Measurements from ENCODE around the gene EOMES. TPM values are rescaled to one million over a fixed set of nuclear protein-coding genes. Genes with fewer than 3 reads are reported as not detected.

Gene EOMES
- total and polyA plus RNA-seq, 10 donors, result 1.1 to 17.2 (median 12.2) TPM

GRCh38 chr3:27708250-27708649 is 13.9 kb downstream of the EOMES start:
- TF ChIP-seq POLR2AphosphoS5 (IDR thresholded peaks at IDR 0.05), result no peak
- TF ChIP-seq POLR2A (IDR thresholded peaks at IDR 0.05), result no peak
- TF ChIP-seq, protein P1, sequence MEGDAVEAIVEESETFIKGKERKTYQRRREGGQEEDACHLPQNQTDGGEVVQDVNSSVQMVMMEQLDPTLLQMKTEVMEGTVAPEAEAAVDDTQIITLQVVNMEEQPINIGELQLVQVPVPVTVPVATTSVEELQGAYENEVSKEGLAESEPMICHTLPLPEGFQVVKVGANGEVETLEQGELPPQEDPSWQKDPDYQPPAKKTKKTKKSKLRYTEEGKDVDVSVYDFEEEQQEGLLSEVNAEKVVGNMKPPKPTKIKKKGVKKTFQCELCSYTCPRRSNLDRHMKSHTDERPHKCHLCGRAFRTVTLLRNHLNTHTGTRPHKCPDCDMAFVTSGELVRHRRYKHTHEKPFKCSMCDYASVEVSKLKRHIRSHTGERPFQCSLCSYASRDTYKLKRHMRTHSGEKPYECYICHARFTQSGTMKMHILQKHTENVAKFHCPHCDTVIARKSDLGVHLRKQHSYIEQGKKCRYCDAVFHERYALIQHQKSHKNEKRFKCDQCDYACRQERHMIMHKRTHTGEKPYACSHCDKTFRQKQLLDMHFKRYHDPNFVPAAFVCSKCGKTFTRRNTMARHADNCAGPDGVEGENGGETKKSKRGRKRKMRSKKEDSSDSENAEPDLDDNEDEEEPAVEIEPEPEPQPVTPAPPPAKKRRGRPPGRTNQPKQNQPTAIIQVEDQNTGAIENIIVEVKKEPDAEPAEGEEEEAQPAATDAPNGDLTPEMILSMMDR (IDR thresholded peaks at IDR 0.05 in 8 of 11, conservative IDR thresholded peaks at IDR 0.05 in 3 of 11), result no peak
- H3K9me3 ChIP-seq, result no peaks in the 10 kb centered on the region
- no peak overlapping the region for H3K4me3 ChIP-seq
- DNase-seq, result no peak
- H3K36me3 ChIP-seq, result no peaks in the 10 kb centered on the region
- 77 to 93% (median 85%) methylated on average over 4 of the region's 4 CpGs for WGBS, 5 donors
- H3K27ac ChIP-seq, result no peak overlapping the region
- intact Hi-C loops (cut with DNase I; ENCODE audit: low total_unique reads), result no loop called here
- peaks cover 0 to 17% (median 9%) of the 10 kb centered on the region in 6 donors for H3K4me1 ChIP-seq
- peaks cover 0 to 30% (median 14%) of the 10 kb centered on the region in 7 donors for H3K27me3 ChIP-seq (replicated peaks in 1 of 7)

- no peaks in the 10 kb centered on the region for H3K36me3 ChIP-seq
- TF ChIP-seq, protein P1 (IDR thresholded peaks at IDR 0.05 in 8 of 11, conservative IDR thresholded peaks at IDR 0.05 in 3 of 11), result no peak
- TF ChIP-seq POLR2AphosphoS5 (IDR thresholded peaks at IDR 0.05) (no peak), POLR2A (IDR thresholded peaks at IDR 0.05) (no peak)
- no peaks in the 10 kb centered on the region for H3K27me3 ChIP-seq (replicated peaks in 1 of 7)
- 68 to 76% (median 68%) methylated on average over 3 of the region's 3 CpGs for WGBS, 5 donors
- no peak overlapping the region for H3K4me3 ChIP-seq
- intact Hi-C loops (cut with DNase I; ENCODE audit: low total_unique reads), result no loop called here
- H3K4me1 ChIP-seq, result no peaks in the 10 kb centered on the region
- peaks cover 0 to 17% (median 3%) of the 10 kb centered on the region in 8 donors for H3K9me3 ChIP-seq
- no peak overlapping the region for H3K27ac ChIP-seq
- DNase-seq, result no peak
Measured at GRCh38 chr3:27699067-27699466, 23.1 kb downstream of the EOMES start.

GRCh38 chr3:27696906-27697305 is 25.2 kb downstream of the EOMES start:
- Histone ChIP-seq H3K9me3 (peaks cover 0 to 17% (median 3%) of the 10 kb centered on the region in 8 donors), H3K4me3 (no peak overlapping the region), H3K27me3 (replicated peaks in 1 of 7) (no peaks in the 10 kb centered on the region), H3K36me3 (no peaks in the 10 kb centered on the region), H3K27ac (no peak overlapping the region), H3K4me1 (no peaks in the 10 kb centered on the region)
- TF ChIP-seq POLR2AphosphoS5 (IDR thresholded peaks at IDR 0.05) (no peak), POLR2A (IDR thresholded peaks at IDR 0.05) (no peak)
- TF ChIP-seq, protein P1 (IDR thresholded peaks at IDR 0.05 in 8 of 11, conservative IDR thresholded peaks at IDR 0.05 in 3 of 11), result no peak
- WGBS, 5 donors, result 48 to 90% (median 71%) methylated on average over 1 of the region's 1 CpG
- intact Hi-C loops (cut with DNase I; ENCODE audit: low total_unique reads), result no loop called here
- DNase-seq, result no peak

DNA sequence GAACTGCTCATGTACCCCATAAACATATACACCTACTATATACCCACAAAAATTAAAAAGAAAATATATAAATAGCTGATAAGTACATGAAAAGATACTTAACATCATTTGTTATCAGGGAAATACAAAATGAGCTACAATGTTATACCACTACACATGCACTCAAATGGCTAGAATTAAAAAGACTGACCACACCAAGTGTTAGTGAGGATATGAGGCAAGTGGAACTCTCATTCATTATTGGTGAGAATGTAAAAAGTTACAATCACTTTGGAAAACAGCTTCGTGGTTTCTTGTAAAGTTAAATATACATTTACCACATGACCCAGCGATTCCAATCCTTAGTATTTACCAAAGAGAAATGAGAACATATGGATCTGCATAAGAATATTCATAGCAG is 26.5 kb downstream of the EOMES start:
- 81 to 92% (median 91%) methylated on average over 2 of the region's 2 CpGs for WGBS, 5 donors
- H3K36me3 ChIP-seq, result no peaks in the 10 kb centered on the region
- H3K4me3 ChIP-seq, result no peak overlapping the region
- TF ChIP-seq, protein P1 (IDR thresholded peaks at IDR 0.05 in 8 of 11, conservative IDR thresholded peaks at IDR 0.05 in 3 of 11), result no peak
- TF ChIP-seq POLR2AphosphoS5 (IDR thresholded peaks at IDR 0.05) (no peak), POLR2A (IDR thresholded peaks at IDR 0.05) (no peak)
- no peak for DNase-seq
- H3K9me3 ChIP-seq, result peaks cover 0 to 26% (median 13%) of the 10 kb centered on the region in 8 donors
- H3K4me1 ChIP-seq, result no peaks in the 10 kb centered on the region
- no peak overlapping the region for H3K27ac ChIP-seq
- intact Hi-C loops (cut with DNase I; ENCODE audit: low total_unique reads), result no loop called here
- no peaks in the 10 kb centered on the region for H3K27me3 ChIP-seq (replicated peaks in 1 of 7)
